Measurements from ENCODE around the gene ACTR2.
"Not testable (repeated sequence)": the region's sequence is repeated elsewhere in the genome, so short reads cannot be mapped to it uniquely, and the experiment has no call there.

ACTR2 gene

DNA sequence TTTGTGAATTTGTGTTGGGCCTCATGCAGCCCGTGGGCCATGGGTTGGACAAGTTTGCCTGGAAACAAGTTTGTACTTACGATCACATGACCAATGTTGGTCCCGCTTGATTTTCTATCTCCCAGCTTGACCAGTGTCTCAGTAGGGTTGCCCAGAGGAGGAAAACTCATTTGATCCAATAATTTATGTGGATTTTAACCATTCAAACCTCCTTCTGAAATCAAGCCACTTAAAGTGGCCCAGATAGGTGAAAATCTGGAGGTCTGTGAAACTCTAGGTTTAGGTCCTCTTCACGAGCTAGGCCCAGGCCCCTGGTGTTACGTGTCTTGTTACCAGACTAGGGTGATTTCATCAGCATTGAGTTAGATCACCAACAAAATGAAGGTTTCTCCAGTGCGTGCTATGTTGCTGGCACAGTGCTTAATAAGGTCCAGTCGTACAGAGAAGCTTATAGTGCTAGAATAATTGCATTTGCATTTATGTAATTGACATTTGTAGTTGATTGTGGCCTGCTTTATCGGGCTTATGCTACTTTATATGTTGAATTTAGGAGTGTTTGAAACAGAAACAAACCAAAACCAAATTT lies 4.4 kb downstream of the ACTR2 start:
- no peak overlapping the region for H3K9ac ChIP-seq (ENCODE audit: low read length)

DNA sequence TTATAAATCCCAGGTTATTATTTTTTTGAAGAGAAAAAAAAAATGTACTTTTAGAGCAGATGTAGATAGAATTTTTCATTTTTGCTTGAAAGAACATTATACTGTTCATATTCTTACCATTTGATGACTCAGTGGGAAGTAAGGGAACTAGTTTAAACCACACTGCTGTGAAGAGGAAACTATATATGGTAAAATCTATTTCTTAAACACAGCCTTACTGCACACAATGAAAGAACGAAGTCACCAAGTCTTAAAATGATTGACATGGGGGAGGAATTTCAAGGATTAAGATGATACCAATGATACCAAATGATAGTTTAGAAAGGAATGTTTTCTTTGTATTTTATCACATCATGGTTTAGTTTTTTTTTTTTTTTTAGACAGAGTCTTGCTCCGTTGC lies 5.0 kb downstream of the ACTR2 start:
- Histone ChIP-seq H3K27ac (ENCODE audit: low read length) (no peak overlapping the region), H3K4me1 (ENCODE audit: control insufficient read depth, low read depth, low read length) (no peaks in the 10 kb centered on the region), H3K9me3 (ENCODE audit: control insufficient read depth, low read depth, low read length) (no peaks in the 10 kb centered on the region), H3K4me3 (ENCODE audit: low read length) (no peak overlapping the region), H3K9ac (ENCODE audit: low read length) (no peak overlapping the region), H3K27me3 (ENCODE audit: control insufficient read depth, insufficient read depth, low read length) (no peaks in the 10 kb centered on the region), H3K36me3 (ENCODE audit: control insufficient read depth, low read depth, low read length) (no peaks in the 10 kb centered on the region)

More for the DNA sequence above, 4.4 kb downstream of the ACTR2 start:
- H3K9me3 ChIP-seq (ENCODE audit: control insufficient read depth, low read depth, low read length): no peaks in the 10 kb centered on the region
- H3K4me1 ChIP-seq (ENCODE audit: control insufficient read depth, low read depth, low read length): no peaks in the 10 kb centered on the region
- H3K27me3 ChIP-seq (ENCODE audit: control insufficient read depth, insufficient read depth, low read length): no peaks in the 10 kb centered on the region
- no peaks in the 10 kb centered on the region for H3K36me3 ChIP-seq (ENCODE audit: control insufficient read depth, low read depth, low read length)
- H3K4me3 ChIP-seq (ENCODE audit: low read length): no peak overlapping the region
- no peak overlapping the region for H3K27ac ChIP-seq (ENCODE audit: low read length)

DNA sequence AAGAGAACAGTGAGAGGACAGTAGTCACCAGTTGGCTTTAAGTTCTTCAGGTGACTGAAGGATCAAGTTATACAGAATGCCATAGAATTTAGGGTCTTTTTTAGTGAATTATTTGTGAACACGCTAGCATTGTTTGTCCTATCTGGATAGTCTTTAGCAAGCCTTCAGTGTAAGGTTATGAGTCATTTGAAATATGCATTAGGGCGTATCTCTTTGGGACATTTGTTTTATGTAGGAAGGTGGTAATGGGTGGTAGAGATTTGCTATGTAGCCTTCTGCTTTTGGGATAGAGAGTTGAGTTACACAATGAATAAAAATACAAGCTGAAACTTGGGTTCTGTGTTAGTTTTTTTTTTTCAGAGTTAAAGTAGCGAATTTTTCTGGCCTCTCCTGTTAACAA lies 13.0 kb downstream of the ACTR2 start:
- Histone ChIP-seq H3K9ac (ENCODE audit: low read length) (no peak overlapping the region), H3K27me3 (ENCODE audit: control insufficient read depth, insufficient read depth, low read length) (no peaks in the 10 kb centered on the region), H3K36me3 (ENCODE audit: control insufficient read depth, low read depth, low read length) (peaks cover 21% of the 10 kb centered on the region)

DNA sequence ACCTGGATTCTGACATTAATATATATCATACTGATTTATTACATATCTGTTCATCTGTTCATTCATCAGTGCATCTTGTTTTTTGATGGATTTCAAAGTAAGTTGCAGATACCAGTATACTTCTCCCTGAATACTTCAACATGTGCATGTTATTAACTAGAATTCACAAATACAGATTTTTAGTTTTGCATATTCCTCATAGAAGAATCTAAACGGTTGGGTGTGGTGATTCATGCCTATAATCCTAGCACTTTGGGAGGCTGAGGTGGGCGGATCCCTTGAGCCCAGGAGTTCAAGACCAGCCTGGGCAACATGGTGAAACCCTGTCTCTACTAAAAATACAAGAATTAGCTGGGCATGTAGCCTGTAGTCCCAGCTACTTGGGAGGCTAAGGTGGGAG lies 16.8 kb downstream of the ACTR2 start:
- not testable (repeated sequence) for H3K27ac ChIP-seq (ENCODE audit: low read length); H3K4me1 ChIP-seq (ENCODE audit: control insufficient read depth, low read depth, low read length); H3K4me3 ChIP-seq (ENCODE audit: low read length); H3K9ac ChIP-seq (ENCODE audit: low read length); H3K9me3 ChIP-seq (ENCODE audit: control insufficient read depth, low read depth, low read length); H3K27me3 ChIP-seq (ENCODE audit: control insufficient read depth, insufficient read depth, low read length)
- H3K36me3 ChIP-seq (ENCODE audit: control insufficient read depth, low read depth, low read length): peaks cover 24% of the 10 kb centered on the region

More for the DNA sequence above, 13.0 kb downstream of the ACTR2 start:
- H3K4me3 ChIP-seq (ENCODE audit: low read length): no peak overlapping the region
- H3K9me3 ChIP-seq (ENCODE audit: control insufficient read depth, low read depth, low read length): no peaks in the 10 kb centered on the region
- no peaks in the 10 kb centered on the region for H3K4me1 ChIP-seq (ENCODE audit: control insufficient read depth, low read depth, low read length)
- H3K27ac ChIP-seq (ENCODE audit: low read length): no peak overlapping the region

DNA sequence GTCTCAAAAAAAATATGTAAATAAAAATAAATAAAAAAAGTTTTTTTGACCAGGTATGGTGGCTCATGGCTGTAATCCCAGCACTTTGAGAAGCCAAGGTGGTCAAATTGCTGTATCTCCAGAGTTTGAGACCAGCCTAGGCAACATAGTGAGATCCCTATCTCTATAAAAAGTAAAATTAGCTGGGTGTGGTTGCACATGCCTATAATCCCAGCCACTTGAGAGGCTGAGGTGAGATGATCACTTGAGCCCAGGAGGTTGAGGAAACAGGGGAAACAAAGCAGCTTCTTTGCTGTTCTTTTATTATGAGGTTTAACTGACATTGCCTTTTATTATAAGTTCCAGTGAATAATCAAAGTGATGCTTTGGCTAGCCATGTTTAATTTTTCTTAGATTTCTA lies 25.0 kb downstream of the ACTR2 start:
- H3K36me3 ChIP-seq (ENCODE audit: control insufficient read depth, low read depth, low read length): peaks cover 26% of the 10 kb centered on the region
- no peaks in the 10 kb centered on the region for H3K9me3 ChIP-seq (ENCODE audit: control insufficient read depth, low read depth, low read length)
- no peak overlapping the region for H3K4me3 ChIP-seq (ENCODE audit: low read length)
- H3K9ac ChIP-seq (ENCODE audit: low read length): no peak overlapping the region
- no peaks in the 10 kb centered on the region for H3K4me1 ChIP-seq (ENCODE audit: control insufficient read depth, low read depth, low read length)
- H3K27me3 ChIP-seq (ENCODE audit: control insufficient read depth, insufficient read depth, low read length): no peaks in the 10 kb centered on the region
- H3K27ac ChIP-seq (ENCODE audit: low read length): no peak overlapping the region

DNA sequence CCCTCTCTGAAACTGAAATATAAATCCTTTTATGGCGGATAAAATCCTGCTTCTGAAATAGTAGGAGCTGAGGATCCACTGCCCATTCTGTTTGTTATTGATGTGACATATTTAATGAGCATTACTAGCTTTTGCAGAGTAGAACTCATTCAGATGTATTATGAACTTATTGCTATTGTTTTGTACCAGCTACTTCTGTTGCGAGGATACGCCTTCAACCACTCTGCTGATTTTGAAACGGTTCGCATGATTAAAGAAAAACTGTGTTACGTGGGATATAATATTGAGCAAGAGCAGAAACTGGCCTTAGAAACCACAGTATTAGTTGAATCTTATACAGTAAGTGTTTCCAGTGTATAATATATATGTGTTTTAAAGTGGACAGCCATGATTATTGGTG lies 27.7 kb downstream of the ACTR2 start:
- peaks cover 22% of the 10 kb centered on the region for H3K36me3 ChIP-seq (ENCODE audit: control insufficient read depth, low read depth, low read length)
- H3K9ac ChIP-seq (ENCODE audit: low read length): no peak overlapping the region
- no peak overlapping the region for H3K27ac ChIP-seq (ENCODE audit: low read length)
- H3K4me1 ChIP-seq (ENCODE audit: control insufficient read depth, low read depth, low read length): no peaks in the 10 kb centered on the region
- no peaks in the 10 kb centered on the region for H3K9me3 ChIP-seq (ENCODE audit: control insufficient read depth, low read depth, low read length)
- no peaks in the 10 kb centered on the region for H3K27me3 ChIP-seq (ENCODE audit: control insufficient read depth, insufficient read depth, low read length)
- H3K4me3 ChIP-seq (ENCODE audit: low read length): no peak overlapping the region

DNA sequence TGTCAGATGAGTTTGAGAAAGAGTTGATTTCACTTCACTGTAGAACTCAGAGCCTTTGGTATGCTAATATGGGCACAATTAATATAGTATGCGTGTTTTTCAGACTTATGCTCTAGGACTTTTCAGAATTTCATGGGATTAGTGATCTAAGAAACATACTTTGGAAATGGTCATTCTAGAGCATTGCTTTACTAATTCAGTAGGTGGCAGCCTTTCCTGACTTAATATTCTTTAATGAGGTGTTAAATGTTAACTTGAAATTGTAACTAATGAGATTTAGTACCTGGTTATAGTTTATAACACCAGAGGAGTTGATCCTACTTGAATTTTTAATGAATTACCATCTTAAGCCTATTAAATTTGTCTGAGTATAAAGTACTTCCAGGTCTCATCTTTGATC lies 28.4 kb downstream of the ACTR2 start:
- no peaks in the 10 kb centered on the region for H3K9me3 ChIP-seq (ENCODE audit: control insufficient read depth, low read depth, low read length)
- no peaks in the 10 kb centered on the region for H3K27me3 ChIP-seq (ENCODE audit: control insufficient read depth, insufficient read depth, low read length)
- peaks cover 22% of the 10 kb centered on the region for H3K36me3 ChIP-seq (ENCODE audit: control insufficient read depth, low read depth, low read length)
- no peak overlapping the region for H3K9ac ChIP-seq (ENCODE audit: low read length)
- H3K4me3 ChIP-seq (ENCODE audit: low read length): no peak overlapping the region
- no peaks in the 10 kb centered on the region for H3K4me1 ChIP-seq (ENCODE audit: control insufficient read depth, low read depth, low read length)
- H3K27ac ChIP-seq (ENCODE audit: low read length): no peak overlapping the region

DNA sequence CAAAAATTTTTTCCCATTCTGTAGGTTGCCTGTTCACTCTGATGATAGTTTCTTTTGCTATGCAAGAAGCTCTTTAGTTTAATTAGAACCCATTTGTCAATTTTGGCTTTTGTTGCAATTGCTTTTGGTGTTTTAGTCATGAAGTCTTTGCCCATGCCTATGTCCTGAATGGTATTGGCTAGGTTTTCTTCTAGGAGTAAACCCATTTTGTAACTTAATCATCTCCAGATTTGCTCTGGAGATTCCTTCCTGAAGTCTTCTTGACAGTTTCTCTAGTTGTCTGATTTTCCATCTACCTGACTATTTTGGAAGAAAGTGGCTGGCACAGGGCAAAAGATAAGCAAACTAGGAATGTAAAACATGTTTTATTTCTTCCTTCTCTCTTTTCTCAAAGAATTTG lies 30.2 kb downstream of the ACTR2 start:
- not testable (repeated sequence) for H3K9me3 ChIP-seq (ENCODE audit: control insufficient read depth, low read depth, low read length); H3K27me3 ChIP-seq (ENCODE audit: control insufficient read depth, insufficient read depth, low read length); H3K4me1 ChIP-seq (ENCODE audit: control insufficient read depth, low read depth, low read length); H3K4me3 ChIP-seq (ENCODE audit: low read length); H3K27ac ChIP-seq (ENCODE audit: low read length); H3K9ac ChIP-seq (ENCODE audit: low read length)
- H3K36me3 ChIP-seq (ENCODE audit: control insufficient read depth, low read depth, low read length): peaks cover 28% of the 10 kb centered on the region

DNA sequence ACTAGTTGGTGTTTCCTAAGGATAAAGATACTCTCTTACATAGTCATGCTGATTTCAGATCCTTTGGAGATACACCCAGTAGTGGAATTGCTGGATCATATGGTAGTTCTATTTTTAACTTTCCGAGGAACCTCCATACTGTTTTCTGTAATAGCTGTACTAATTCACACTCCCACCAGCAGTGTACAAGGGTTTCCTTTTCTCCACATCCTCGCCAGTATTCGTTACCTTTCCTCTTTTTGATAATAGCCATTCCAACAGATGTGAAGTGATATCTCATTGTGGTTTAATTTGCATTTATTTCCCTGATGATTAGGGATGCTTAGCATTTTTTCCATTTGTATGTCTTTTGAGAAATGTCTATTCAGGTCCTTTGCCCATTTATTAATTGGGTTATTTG lies 34.0 kb downstream of the ACTR2 start:
- Histone ChIP-seq H3K4me1 (ENCODE audit: control insufficient read depth, low read depth, low read length) (no peaks in the 10 kb centered on the region), H3K27ac (ENCODE audit: low read length) (no peak overlapping the region), H3K9me3 (ENCODE audit: control insufficient read depth, low read depth, low read length) (no peaks in the 10 kb centered on the region), H3K4me3 (ENCODE audit: low read length) (no peak overlapping the region), H3K36me3 (ENCODE audit: control insufficient read depth, low read depth, low read length) (peaks cover 16% of the 10 kb centered on the region), H3K9ac (ENCODE audit: low read length) (no peak overlapping the region), H3K27me3 (ENCODE audit: control insufficient read depth, insufficient read depth, low read length) (no peaks in the 10 kb centered on the region)

DNA sequence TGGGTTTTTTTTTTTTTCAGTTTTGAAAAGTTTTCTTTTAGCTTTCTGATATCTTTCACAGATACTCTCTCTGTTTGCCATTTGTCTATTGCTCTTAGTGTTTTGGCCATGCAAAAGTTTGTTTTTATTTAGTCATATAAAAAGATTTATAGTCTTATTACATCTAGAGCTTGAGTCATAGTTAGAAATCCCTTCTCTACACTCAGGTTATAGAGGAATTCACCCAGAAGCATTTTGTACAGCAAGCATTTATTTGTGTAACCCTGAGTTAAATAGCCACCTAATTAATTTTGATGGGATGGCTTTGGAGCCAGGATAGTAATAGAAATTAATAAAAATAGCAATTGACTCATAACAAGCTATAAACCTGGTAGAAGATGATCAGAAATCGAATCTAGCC lies 35.6 kb downstream of the ACTR2 start:
- Histone ChIP-seq H3K36me3 (ENCODE audit: control insufficient read depth, low read depth, low read length) (peaks cover 16% of the 10 kb centered on the region), H3K9me3 (ENCODE audit: control insufficient read depth, low read depth, low read length) (no peaks in the 10 kb centered on the region), H3K27me3 (ENCODE audit: control insufficient read depth, insufficient read depth, low read length) (peaks cover 2% of the 10 kb centered on the region), H3K4me3 (ENCODE audit: low read length) (no peak overlapping the region), H3K9ac (ENCODE audit: low read length) (no peak overlapping the region), H3K4me1 (ENCODE audit: control insufficient read depth, low read depth, low read length) (peaks cover 3% of the 10 kb centered on the region), H3K27ac (ENCODE audit: low read length) (no peak overlapping the region)

DNA sequence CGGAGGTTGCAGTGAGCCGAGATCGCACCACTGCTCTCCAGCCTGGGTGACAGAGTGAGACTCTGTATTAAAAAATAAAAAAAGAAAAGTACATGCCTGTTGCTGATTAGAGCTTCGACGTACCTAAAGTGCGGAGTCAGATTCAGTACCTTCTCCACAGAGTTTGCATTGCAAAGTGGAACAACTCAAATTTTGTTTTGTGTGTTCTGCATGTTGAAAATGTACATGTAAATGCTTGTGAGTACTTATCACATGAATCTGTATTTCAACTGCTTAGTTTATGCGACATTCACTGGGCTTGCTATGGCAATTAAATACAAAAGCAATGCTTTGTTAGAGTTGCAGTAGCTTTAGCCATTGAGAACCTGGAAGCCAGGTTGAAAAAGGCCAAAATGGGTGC lies 36.4 kb downstream of the ACTR2 start:
- H3K27ac ChIP-seq (ENCODE audit: low read length): no peak overlapping the region
- H3K9me3 ChIP-seq (ENCODE audit: control insufficient read depth, low read depth, low read length): no peaks in the 10 kb centered on the region
- H3K4me1 ChIP-seq (ENCODE audit: control insufficient read depth, low read depth, low read length): peaks cover 10% of the 10 kb centered on the region
- H3K27me3 ChIP-seq (ENCODE audit: control insufficient read depth, insufficient read depth, low read length): peaks cover 6% of the 10 kb centered on the region
- no peak overlapping the region for H3K4me3 ChIP-seq (ENCODE audit: low read length)
- peaks cover 16% of the 10 kb centered on the region for H3K36me3 ChIP-seq (ENCODE audit: control insufficient read depth, low read depth, low read length)
- no peak overlapping the region for H3K9ac ChIP-seq (ENCODE audit: low read length)

DNA sequence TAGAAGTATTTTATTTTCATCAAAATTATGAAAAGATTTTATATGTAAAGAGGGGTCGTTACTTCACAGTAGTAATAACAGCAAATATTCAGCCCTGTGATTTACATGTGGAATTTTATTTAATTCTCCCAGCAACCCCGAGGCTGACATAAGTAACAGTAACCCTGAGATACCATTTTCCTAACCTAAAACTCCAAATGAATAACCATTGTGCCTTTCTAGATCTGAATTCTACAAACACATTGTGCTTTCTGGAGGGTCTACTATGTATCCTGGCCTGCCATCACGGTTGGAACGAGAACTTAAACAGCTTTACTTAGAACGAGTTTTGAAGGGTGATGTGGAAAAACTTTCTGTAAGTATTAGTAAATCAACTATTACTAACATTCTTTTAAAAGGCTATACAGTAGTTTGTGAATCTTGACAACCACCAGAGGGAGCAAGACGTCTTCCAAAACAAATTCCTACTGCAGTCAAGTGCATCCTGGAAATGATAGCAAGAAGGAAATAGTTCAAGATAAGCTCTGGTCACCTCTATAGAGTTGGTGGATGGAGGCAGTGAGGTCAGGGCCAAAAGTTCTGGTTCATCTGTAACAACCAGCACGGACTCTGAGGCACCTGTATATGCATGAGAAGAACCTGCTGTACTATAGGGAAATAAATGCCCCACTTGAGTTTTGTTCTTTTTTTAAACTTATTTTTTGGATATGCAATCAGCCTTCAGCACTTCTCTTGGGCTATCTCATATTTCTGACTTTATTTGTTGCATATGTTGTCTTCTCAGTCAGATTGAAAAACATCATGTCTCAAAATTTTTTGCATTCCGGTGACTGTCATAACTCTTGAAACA lies 37.4 kb downstream of the ACTR2 start:
- Histone ChIP-seq H3K27me3 (ENCODE audit: control insufficient read depth, insufficient read depth, low read length) (peaks cover 6% of the 10 kb centered on the region), H3K27ac (ENCODE audit: low read length) (no peak overlapping the region), H3K36me3 (ENCODE audit: control insufficient read depth, low read depth, low read length) (peaks cover 16% of the 10 kb centered on the region)

More for the DNA sequence above, 37.4 kb downstream of the ACTR2 start:
- Histone ChIP-seq H3K4me3 (ENCODE audit: low read length) (no peak overlapping the region), H3K9ac (ENCODE audit: low read length) (no peak overlapping the region), H3K4me1 (ENCODE audit: control insufficient read depth, low read depth, low read length) (peaks cover 15% of the 10 kb centered on the region), H3K9me3 (ENCODE audit: control insufficient read depth, low read depth, low read length) (no peaks in the 10 kb centered on the region)
